Hepatocyte (in vitro differentiated cells): ENCODE data around the gene TCF7L2. TPM values are rescaled to one million over a fixed set of nuclear protein-coding genes. Genes with fewer than 3 reads are reported as not detected.

ENCODE experiments used
- DNase-seq: peaks from one replicate; pipeline ENCODE4 v3.0.0-alpha.2; 2016; ENCODE audit warnings: low spot score
- H2AFZ ChIP-seq: fragments of 200-600 bp; sonication (generic); 2 replicates; pipeline ENCODE4 v1.6.0; 2016; ENCODE audit warnings: antibody characterized with exemption, mild to moderate bottlenecking
- H3K27ac ChIP-seq: fragments of 200-600 bp; sonication (generic); 2 replicates; pipeline ENCODE4 v1.5.1; 2016; ENCODE audit warnings: mild to moderate bottlenecking
- H3K27me3 ChIP-seq: fragments of 200-600 bp; sonication (generic); 2 replicates; pipeline ENCODE4 v1.6.1; 2016
- H3K36me3 ChIP-seq: fragments of 200-600 bp; sonication (generic); replicated peaks from 2 replicates; pipeline ENCODE4 v1.5.1; 2016; ENCODE audit warnings: low read depth; ENCODE audit not compliant: insufficient read depth
- H3K4me1 ChIP-seq: fragments of 200-600 bp; sonication (generic); 2 replicates; pipeline ENCODE4 v1.5.1; 2016; ENCODE audit warnings: mild to moderate bottlenecking, moderate library complexity; ENCODE audit not compliant: insufficient read depth
- H3K4me2 ChIP-seq: fragments of 200-600 bp; sonication (generic); 2 replicates; pipeline ENCODE4 v1.6.0; 2016
- H3K4me3 ChIP-seq: fragments of 200-600 bp; sonication (generic); 2 replicates; pipeline ENCODE4 v1.5.1; 2016; ENCODE audit warnings: mild to moderate bottlenecking
- H3K79me2 ChIP-seq: fragments of 200-600 bp; sonication (generic); 2 replicates; pipeline ENCODE4 v1.6.0; 2017; ENCODE audit warnings: mild to moderate bottlenecking
- H3K9me2 ChIP-seq: fragments of 200-600 bp; sonication (generic); replicated peaks from 2 replicates; pipeline ENCODE4 v1.6.0; 2017; ENCODE audit warnings: mild to moderate bottlenecking; ENCODE audit not compliant: insufficient read depth
- H3K9me3 ChIP-seq: fragments of 200-600 bp; sonication (generic); 2 replicates; pipeline ENCODE4 v1.5.1; 2016; ENCODE audit warnings: low read depth, mild to moderate bottlenecking
- H4K20me1 ChIP-seq: fragments of 200-600 bp; sonication (generic); 2 replicates; pipeline ENCODE4 v1.6.0; 2016; ENCODE audit warnings: mild to moderate bottlenecking; ENCODE audit not compliant: insufficient read depth, poor library complexity, severe bottlenecking
- CTCF ChIP-seq: fragments of 200-600 bp; sonication (generic); IDR thresholded peaks from 2 replicates; pipeline ENCODE4 v1.5.1; 2016; ENCODE audit warnings: antibody characterized with exemption, mild to moderate bottlenecking; ENCODE audit not compliant: poor library complexity
- EZH2 ChIP-seq: fragments of 200-600 bp; sonication (generic); IDR thresholded peaks from 2 replicates; pipeline ENCODE4 v1.6.1; 2016; ENCODE audit warnings: antibody characterized with exemption, mild to moderate bottlenecking, borderline replicate concordance
- EZH2phosphoT487 ChIP-seq: fragments of 200-600 bp; sonication (generic); IDR thresholded peaks from one replicate; pipeline ENCODE4 v1.6.1; 2018; ENCODE audit warnings: antibody characterized with exemption, mild to moderate bottlenecking, low read depth, moderate library complexity; ENCODE audit not compliant: unreplicated experiment, severe bottlenecking
- WGBS: methylation state at CpG from one replicate; pipeline ENCODE4 v1.1.6; 2016; ENCODE audit warnings: low lambda C conversion rate; ENCODE audit errors: missing lambda C conversion rate; 5-methylcytosine and 5-hydroxymethylcytosine counted together
- polyA plus RNA-seq: library from polyadenylated mRNA; unstranded; fragments of >200 nt; fragmentation: Nextera tagmentation; extraction: Ambion mirVana; gene quantifications from 2 replicates; pipeline ENCODE4 v1.2.1, GENCODE V29; 2016
- total RNA-seq: library from RNA; depleted of rRNA; stranded (reverse); fragments of >200 nt; gene quantifications from 2 replicates; pipeline ENCODE4 v1.2.3, GENCODE V29; 2014

TCF7L2 gene
- total and polyA plus RNA-seq, 2 experiments from 2014 or later = 14.8 to 28.8 TPM

- Histone ChIP-seq H3K27ac (no peak overlapping the region), H3K79me2 (no peaks in the 10 kb centered on the region), H3K9me3 (no peaks in the 10 kb centered on the region), H3K27me3 (no peaks in the 10 kb centered on the region), H3K36me3 (no peaks in the 10 kb centered on the region), H3K9me2 (no peaks in the 10 kb centered on the region), H4K20me1 (no peaks in the 10 kb centered on the region), H3K4me1 (no peaks in the 10 kb centered on the region), H2AFZ (no peak overlapping the region), H3K4me3 (no peak overlapping the region), H3K4me2 (no peak overlapping the region)
- TF ChIP-seq EZH2phosphoT487 (no peak), CTCF (no peak), EZH2 (no peak)
- 77% methylated on average over 7 of the region's 7 CpGs for WGBS
- no peak for DNase-seq
These were observed 30.3 kb upstream of the TCF7L2 start for GRCh38 chr10:112919721-112920120.

GRCh38 chr10:112926906-112927688 lies 22.9 kb upstream of the TCF7L2 start:
- H3K4me1 ChIP-seq = no peaks in the 10 kb centered on the region
- WGBS = 94% methylated on average over 5 of the region's 5 CpGs
- H3K79me2 ChIP-seq = no peaks in the 10 kb centered on the region
- H4K20me1 ChIP-seq = no peaks in the 10 kb centered on the region
- no peak for DNase-seq
- H3K9me3 ChIP-seq = no peaks in the 10 kb centered on the region
- H3K4me3 ChIP-seq = no peak overlapping the region
- no peaks in the 10 kb centered on the region for H3K36me3 ChIP-seq
- H3K4me2 ChIP-seq = no peak overlapping the region
- no peak for TF ChIP-seq CTCF
- no peak for TF ChIP-seq EZH2phosphoT487
- TF ChIP-seq EZH2 = no peak
- no peaks in the 10 kb centered on the region for H3K9me2 ChIP-seq
- no peaks in the 10 kb centered on the region for H3K27me3 ChIP-seq
- H3K27ac ChIP-seq = no peak overlapping the region
- H2AFZ ChIP-seq = no peak overlapping the region

- Histone ChIP-seq H2AFZ (no peak overlapping the region), H3K4me2 (no peak overlapping the region), H3K36me3 (no peaks in the 10 kb centered on the region), H3K27me3 (no peaks in the 10 kb centered on the region), H4K20me1 (no peaks in the 10 kb centered on the region), H3K9me2 (no peaks in the 10 kb centered on the region), H3K27ac (no peak overlapping the region), H3K79me2 (no peaks in the 10 kb centered on the region), H3K4me1 (no peaks in the 10 kb centered on the region), H3K4me3 (no peak overlapping the region), H3K9me3 (no peaks in the 10 kb centered on the region)
- TF ChIP-seq CTCF = no peak
- no peak for TF ChIP-seq EZH2
- TF ChIP-seq EZH2phosphoT487 = no peak
- WGBS = 74% methylated on average over 2 of the region's 2 CpGs
- no peak for DNase-seq
These were observed 22.1 kb upstream of the TCF7L2 start for GRCh38 chr10:112927980-112928379.
